Osteoblast (primary cell): ENCODE measurements around the gene PDCD11. TPM values are rescaled to one million over a fixed set of nuclear protein-coding genes. Genes with fewer than 3 reads are reported as not detected.

Experiments used
- DNase-seq: peaks from one replicate; pipeline ENCODE4 v3.0.0; 2011; ENCODE audit warnings: low spot score, mixed read lengths; ENCODE audit not compliant: insufficient read length; ENCODE audit errors: missing footprints
- H2AFZ ChIP-seq: 2 replicates; pipeline ENCODE4 v1.6.0; 2011; ENCODE audit warnings: mild to moderate bottlenecking, low read length
- H3K27ac ChIP-seq: 2 replicates; pipeline ENCODE4 v1.5.1; 2011; ENCODE audit warnings: mild to moderate bottlenecking, low read depth, low read length, moderate library complexity
- H3K27me3 ChIP-seq: 2 replicates; pipeline ENCODE4 v1.6.0; 2012; ENCODE audit warnings: mild to moderate bottlenecking, control low read depth, inconsistent platforms, low read length, moderate library complexity; ENCODE audit not compliant: insufficient read depth
- H3K36me3 ChIP-seq: 2 replicates; pipeline ENCODE4 v1.5.1; 2011; ENCODE audit warnings: mild to moderate bottlenecking, low read length, control low read depth, moderate library complexity; ENCODE audit not compliant: insufficient read depth
- H3K4me1 ChIP-seq: 2 replicates; pipeline ENCODE4 v1.5.1; 2011; ENCODE audit warnings: mild to moderate bottlenecking, low read length, control low read depth, moderate library complexity; ENCODE audit not compliant: insufficient read depth
- H3K4me2 ChIP-seq: 2 replicates; pipeline ENCODE4 v1.6.0; 2011; ENCODE audit warnings: mild to moderate bottlenecking, low read length; ENCODE audit not compliant: insufficient read depth
- H3K4me3 ChIP-seq: fragments of 200-600 bp; sonication (generic); 3 replicates; pipeline ENCODE4 v1.5.1; 2012; ENCODE audit warnings: mild to moderate bottlenecking, low read length, inconsistent platforms; ENCODE audit not compliant: insufficient read depth
- H3K79me2 ChIP-seq: 2 replicates; pipeline ENCODE4 v1.6.0; 2012; ENCODE audit warnings: mild to moderate bottlenecking, low read length, control low read depth, inconsistent platforms; ENCODE audit not compliant: insufficient read depth
- H3K9me3 ChIP-seq: 2 replicates; pipeline ENCODE4 v1.5.1; 2011; ENCODE audit warnings: low read depth, low read length, control low read depth
- H4K20me1 ChIP-seq: 2 replicates; pipeline ENCODE4 v1.6.0; 2012; ENCODE audit warnings: mild to moderate bottlenecking, low read length, control low read depth; ENCODE audit not compliant: insufficient read depth
- total RNA-seq: library from RNA; depleted of rRNA; stranded (reverse); fragments of >200 nt; gene quantifications from 2 replicates; pipeline ENCODE4 v1.2.3, GENCODE V29; 2012
- TF ChIP-seq, protein P1 (sequence below): IDR thresholded peaks from 2 replicates; pipeline ENCODE4 v1.5.1; 2011; ENCODE audit warnings: mild to moderate bottlenecking, low read depth, low read length, moderate library complexity; ENCODE audit errors: extremely low read depth

Gene PDCD11
- total RNA-seq, 1 donor = 18.8 TPM

DNA sequence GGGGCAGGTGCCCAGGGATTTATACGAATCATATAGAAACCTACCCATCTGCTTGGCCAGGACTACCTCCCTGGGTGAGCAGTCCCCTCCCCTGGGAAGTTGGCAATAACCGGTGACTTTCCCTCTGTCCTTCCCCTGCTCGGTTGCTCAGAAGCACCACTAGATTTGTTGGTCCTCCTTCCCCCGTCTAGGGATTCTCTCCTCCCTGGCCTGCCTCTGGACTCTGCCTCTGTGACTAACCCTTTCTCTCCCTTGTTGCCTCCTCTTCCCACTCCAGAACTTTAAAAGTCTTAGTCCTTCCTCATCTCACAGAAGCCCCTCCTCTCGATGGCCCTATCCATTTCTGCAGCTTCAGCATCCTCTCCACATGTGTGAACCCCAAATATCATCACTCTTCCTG is 72.8 kb downstream of the PDCD11 start:
- H3K4me3 ChIP-seq = no peak overlapping the region
- no peaks in the 10 kb centered on the region for H3K79me2 ChIP-seq
- H3K4me2 ChIP-seq = no peak overlapping the region
- H2AFZ ChIP-seq = no peak overlapping the region
- H3K27ac ChIP-seq = no peak overlapping the region
- TF ChIP-seq, protein P1, sequence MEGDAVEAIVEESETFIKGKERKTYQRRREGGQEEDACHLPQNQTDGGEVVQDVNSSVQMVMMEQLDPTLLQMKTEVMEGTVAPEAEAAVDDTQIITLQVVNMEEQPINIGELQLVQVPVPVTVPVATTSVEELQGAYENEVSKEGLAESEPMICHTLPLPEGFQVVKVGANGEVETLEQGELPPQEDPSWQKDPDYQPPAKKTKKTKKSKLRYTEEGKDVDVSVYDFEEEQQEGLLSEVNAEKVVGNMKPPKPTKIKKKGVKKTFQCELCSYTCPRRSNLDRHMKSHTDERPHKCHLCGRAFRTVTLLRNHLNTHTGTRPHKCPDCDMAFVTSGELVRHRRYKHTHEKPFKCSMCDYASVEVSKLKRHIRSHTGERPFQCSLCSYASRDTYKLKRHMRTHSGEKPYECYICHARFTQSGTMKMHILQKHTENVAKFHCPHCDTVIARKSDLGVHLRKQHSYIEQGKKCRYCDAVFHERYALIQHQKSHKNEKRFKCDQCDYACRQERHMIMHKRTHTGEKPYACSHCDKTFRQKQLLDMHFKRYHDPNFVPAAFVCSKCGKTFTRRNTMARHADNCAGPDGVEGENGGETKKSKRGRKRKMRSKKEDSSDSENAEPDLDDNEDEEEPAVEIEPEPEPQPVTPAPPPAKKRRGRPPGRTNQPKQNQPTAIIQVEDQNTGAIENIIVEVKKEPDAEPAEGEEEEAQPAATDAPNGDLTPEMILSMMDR = no peak
- H3K4me1 ChIP-seq = no peaks in the 10 kb centered on the region
- no peaks in the 10 kb centered on the region for H4K20me1 ChIP-seq
- no peaks in the 10 kb centered on the region for H3K27me3 ChIP-seq
- no peaks in the 10 kb centered on the region for H3K9me3 ChIP-seq
- no peaks in the 10 kb centered on the region for H3K36me3 ChIP-seq
- DNase-seq = peak; percentile 43

- H3K27me3 ChIP-seq = no peaks in the 10 kb centered on the region
- H3K27ac ChIP-seq = no peak overlapping the region
- H3K79me2 ChIP-seq = no peaks in the 10 kb centered on the region
- H3K4me1 ChIP-seq = no peaks in the 10 kb centered on the region
- H3K36me3 ChIP-seq = no peaks in the 10 kb centered on the region
- no peak overlapping the region for H3K4me3 ChIP-seq
- peak; percentile 45 for DNase-seq
- H3K4me2 ChIP-seq = no peak overlapping the region
- peak overlapping the region; percentile 20 for H2AFZ ChIP-seq
- no peaks in the 10 kb centered on the region for H4K20me1 ChIP-seq
- TF ChIP-seq, protein P1 = no peak
- H3K9me3 ChIP-seq = no peaks in the 10 kb centered on the region
These were observed 74.6 kb downstream of the PDCD11 start for GRCh38 chr10:103470761-103471653.

DNA sequence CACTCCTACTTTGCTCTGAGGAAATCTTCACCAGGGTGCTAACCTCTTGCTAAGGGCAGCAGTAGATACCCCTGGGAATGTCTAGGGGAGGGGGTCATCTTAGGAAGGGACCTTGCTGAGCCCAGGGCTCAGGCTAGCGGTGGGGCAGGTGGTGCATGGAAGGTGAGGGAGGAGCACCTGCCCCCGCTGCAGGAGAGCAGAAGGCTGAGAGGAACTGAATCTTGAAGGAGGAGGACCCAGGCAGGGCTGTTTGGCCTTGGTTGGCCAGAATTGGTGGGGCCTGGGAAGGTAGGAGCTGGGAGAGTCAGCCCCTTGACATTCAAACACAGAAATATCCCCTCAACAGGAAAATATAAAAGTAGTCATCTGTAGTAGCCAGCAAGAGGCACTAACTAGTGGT is 75.6 kb downstream of the PDCD11 start:
- no peaks in the 10 kb centered on the region for H3K4me1 ChIP-seq
- TF ChIP-seq, protein P1 = no peak
- H3K4me3 ChIP-seq = no peak overlapping the region

GRCh38 chr10:103473261-103473671 is 76.8 kb downstream of the PDCD11 start:
- H3K4me2 ChIP-seq = no peak overlapping the region
- no peaks in the 10 kb centered on the region for H3K4me1 ChIP-seq
- no peaks in the 10 kb centered on the region for H3K79me2 ChIP-seq
- no peak overlapping the region for H3K27ac ChIP-seq
- H3K9me3 ChIP-seq = no peaks in the 10 kb centered on the region
- H3K36me3 ChIP-seq = no peaks in the 10 kb centered on the region
- H4K20me1 ChIP-seq = no peaks in the 10 kb centered on the region
- H3K27me3 ChIP-seq = no peaks in the 10 kb centered on the region
- no peak overlapping the region for H2AFZ ChIP-seq
- TF ChIP-seq, protein P1 = no peak
- peak; percentile 57 for DNase-seq
- no peak overlapping the region for H3K4me3 ChIP-seq

More for the DNA sequence above, 75.6 kb downstream of the PDCD11 start:
- no peak overlapping the region for H2AFZ ChIP-seq
- no peaks in the 10 kb centered on the region for H3K79me2 ChIP-seq
- H3K27me3 ChIP-seq = no peaks in the 10 kb centered on the region
- no peak overlapping the region for H3K27ac ChIP-seq
- peak; percentile 1 for DNase-seq
- no peaks in the 10 kb centered on the region for H4K20me1 ChIP-seq
- H3K36me3 ChIP-seq = no peaks in the 10 kb centered on the region
- no peak overlapping the region for H3K4me2 ChIP-seq
- no peaks in the 10 kb centered on the region for H3K9me3 ChIP-seq
